ENCODE measurements around the gene ZFP91.

Gene ZFP91

DNA sequence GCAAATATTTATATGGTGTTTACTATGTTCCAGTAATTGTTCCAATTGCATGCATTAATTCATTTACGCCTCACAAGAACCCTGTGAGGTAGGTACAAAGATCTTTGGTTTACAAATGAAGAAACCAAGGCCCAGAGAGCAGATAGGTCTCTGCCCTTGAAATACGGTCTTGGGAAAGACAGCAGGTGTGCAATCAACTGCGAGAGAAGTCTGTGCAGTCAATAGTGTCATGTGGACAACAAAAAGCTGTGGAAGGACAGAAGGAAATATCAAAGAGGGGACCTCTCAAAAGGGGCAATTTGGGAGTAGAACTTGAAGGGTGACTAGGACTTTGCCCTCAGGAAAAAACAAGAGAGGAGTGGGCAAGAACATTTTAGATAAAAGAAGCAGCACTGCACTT lies 52.5 kb downstream of the ZFP91 start:
- no peak for DNase-seq
- no peaks in the 10 kb centered on the region for H3K27me3 Mint-ChIP-seq
- no peak overlapping the region for H3K27ac Mint-ChIP-seq
- peaks cover 10% of the 10 kb centered on the region for H3K36me3 Mint-ChIP-seq (ENCODE audit: low read depth)
- no peak overlapping the region for H3K4me3 Mint-ChIP-seq
- no peak for ATAC-seq
- H3K4me1 Mint-ChIP-seq = peaks cover 7% of the 10 kb centered on the region
- no peaks in the 10 kb centered on the region for H3K9me3 Mint-ChIP-seq

- H3K27ac Mint-ChIP-seq = no peak overlapping the region
Observed at GRCh38 chr11:58632510-58632909, 53.6 kb downstream of the ZFP91 start.

DNA sequence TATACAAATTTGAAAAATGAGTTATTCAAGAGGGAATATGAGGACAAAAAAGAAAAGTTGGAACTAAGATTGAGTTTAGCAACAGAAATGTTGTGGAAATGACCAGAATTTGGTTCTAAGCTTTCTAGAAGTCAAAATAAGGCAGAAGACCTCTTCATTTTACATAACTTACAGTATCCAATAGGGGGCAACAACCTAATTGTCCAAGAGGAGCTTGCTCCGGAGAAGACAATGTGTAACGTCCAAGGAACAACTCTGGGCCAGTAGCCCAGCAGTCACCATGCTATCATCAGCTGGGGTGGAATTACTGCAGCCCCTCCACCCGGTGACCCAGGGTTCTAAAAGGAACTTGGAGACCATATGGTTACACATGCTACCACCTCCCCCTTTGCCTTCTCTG lies 57.7 kb downstream of the ZFP91 start:
- H3K27me3 Mint-ChIP-seq = no peaks in the 10 kb centered on the region
- H3K9me3 Mint-ChIP-seq = no peaks in the 10 kb centered on the region
- H3K4me1 Mint-ChIP-seq = peaks cover 18% of the 10 kb centered on the region
- DNase-seq (no peak), ATAC-seq (no peak)
- no peaks in the 10 kb centered on the region for H3K36me3 Mint-ChIP-seq (ENCODE audit: low read depth)
- H3K27ac Mint-ChIP-seq = no peak overlapping the region
- no peak overlapping the region for H3K4me3 Mint-ChIP-seq

More at GRCh38 chr11:58632510-58632909, 53.6 kb downstream of the ZFP91 start:
- H3K27me3 Mint-ChIP-seq = no peaks in the 10 kb centered on the region
- peaks cover 5% of the 10 kb centered on the region for H3K4me1 Mint-ChIP-seq
- peaks cover 3% of the 10 kb centered on the region for H3K36me3 Mint-ChIP-seq (ENCODE audit: low read depth)
- H3K9me3 Mint-ChIP-seq = no peaks in the 10 kb centered on the region
- ATAC-seq = no peak
- H3K4me3 Mint-ChIP-seq = no peak overlapping the region
- DNase-seq = no peak

- Mint-ChIP-seq H3K27ac (no peak overlapping the region), H3K4me1 (peaks cover 18% of the 10 kb centered on the region), H3K9me3 (no peaks in the 10 kb centered on the region), H3K27me3 (no peaks in the 10 kb centered on the region), H3K36me3 (ENCODE audit: low read depth) (no peaks in the 10 kb centered on the region), H3K4me3 (no peak overlapping the region)
- DNase-seq (no peak), ATAC-seq (no peak)
Observed at GRCh38 chr11:58637371-58637770, 58.5 kb downstream of the ZFP91 start.

GRCh38 chr11:58639103-58639502 lies 60.2 kb downstream of the ZFP91 start:
- no peaks in the 10 kb centered on the region for H3K9me3 Mint-ChIP-seq
- H3K27ac Mint-ChIP-seq = no peak overlapping the region
- peaks cover 18% of the 10 kb centered on the region for H3K4me1 Mint-ChIP-seq
- H3K36me3 Mint-ChIP-seq (ENCODE audit: low read depth) = no peaks in the 10 kb centered on the region
- ATAC-seq = no peak
- DNase-seq = no peak
- no peak overlapping the region for H3K4me3 Mint-ChIP-seq
- H3K27me3 Mint-ChIP-seq = no peaks in the 10 kb centered on the region

GRCh38 chr11:58639669-58640068 lies 60.8 kb downstream of the ZFP91 start:
- peaks cover 18% of the 10 kb centered on the region for H3K4me1 Mint-ChIP-seq
- no peak overlapping the region for H3K4me3 Mint-ChIP-seq
- no peak for ATAC-seq
- no peak overlapping the region for H3K27ac Mint-ChIP-seq
- H3K9me3 Mint-ChIP-seq = no peaks in the 10 kb centered on the region
- no peaks in the 10 kb centered on the region for H3K27me3 Mint-ChIP-seq
- H3K36me3 Mint-ChIP-seq (ENCODE audit: low read depth) = no peaks in the 10 kb centered on the region
- DNase-seq = no peak

GRCh38 chr11:58640386-58641023 lies 61.6 kb downstream of the ZFP91 start:
- ATAC-seq (peak; percentile 43), DNase-seq (no peak)
- Mint-ChIP-seq H3K4me1 (peaks cover 18% of the 10 kb centered on the region), H3K4me3 (no peak overlapping the region), H3K27ac (no peak overlapping the region), H3K9me3 (peaks cover 4% of the 10 kb centered on the region), H3K27me3 (no peaks in the 10 kb centered on the region), H3K36me3 (ENCODE audit: low read depth) (peaks cover 3% of the 10 kb centered on the region)

DNA sequence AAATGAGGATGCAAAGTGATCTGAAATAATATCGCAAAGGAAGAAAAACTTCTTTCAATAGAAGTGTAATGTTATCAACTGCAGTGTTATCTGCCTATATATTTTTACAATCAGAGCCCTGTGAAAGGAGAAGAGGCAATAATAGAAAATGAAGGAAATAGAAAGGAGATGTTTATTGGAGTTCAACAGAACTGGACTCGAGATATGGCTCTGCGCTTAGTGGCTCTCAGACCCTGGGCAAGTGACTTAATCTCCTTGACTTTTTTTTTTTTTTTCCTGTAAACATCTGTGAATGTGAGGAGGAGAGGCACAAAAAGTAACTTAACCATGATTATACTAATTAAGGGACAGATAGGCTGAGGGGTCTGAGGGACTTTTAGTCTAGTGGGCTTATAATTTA lies 62.5 kb downstream of the ZFP91 start:
- H3K27ac Mint-ChIP-seq = no peak overlapping the region
- no peak overlapping the region for H3K4me3 Mint-ChIP-seq
- peaks cover 3% of the 10 kb centered on the region for H3K36me3 Mint-ChIP-seq (ENCODE audit: low read depth)

DNA sequence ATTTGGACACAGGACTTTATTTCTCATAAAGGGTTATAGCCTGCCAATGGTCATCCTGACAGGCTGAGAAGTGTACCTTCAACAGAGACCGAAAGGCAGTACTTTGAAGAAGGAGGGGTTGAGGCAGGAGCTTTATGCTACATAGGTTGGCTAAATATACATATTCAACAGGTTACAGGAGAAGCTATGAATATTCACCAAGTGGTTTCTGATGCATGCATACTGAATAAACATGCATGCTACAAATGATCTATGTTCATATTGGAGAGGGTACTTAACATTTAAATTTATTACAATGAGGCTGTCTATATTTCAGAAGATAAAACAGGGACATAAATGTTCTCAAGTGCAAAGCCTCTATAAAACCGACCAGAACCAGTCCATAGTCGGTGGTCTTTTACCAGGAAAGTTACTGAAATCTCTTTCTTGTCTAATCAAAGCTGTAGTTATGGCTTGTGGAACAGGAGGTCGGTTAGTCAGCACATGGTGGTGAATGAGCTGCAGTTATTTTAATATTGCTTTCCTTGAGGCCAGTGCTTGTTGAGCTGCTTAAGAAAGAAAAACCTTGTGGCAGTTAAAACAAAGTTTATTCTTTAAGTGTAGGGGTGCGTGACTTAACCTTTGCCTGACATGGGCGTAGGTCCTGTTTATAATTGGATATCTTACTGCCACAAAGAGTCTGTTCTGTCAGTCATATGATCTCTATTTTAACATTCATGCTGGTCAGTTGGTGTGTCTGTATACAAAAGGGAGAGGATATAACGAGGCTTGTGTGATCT lies 63.1 kb downstream of the ZFP91 start:
- no peak overlapping the region for H3K27ac Mint-ChIP-seq

More for the DNA sequence above, 62.5 kb downstream of the ZFP91 start:
- Mint-ChIP-seq H3K4me1 (peaks cover 18% of the 10 kb centered on the region), H3K27me3 (no peaks in the 10 kb centered on the region), H3K9me3 (peaks cover 4% of the 10 kb centered on the region)
- ATAC-seq (no peak), DNase-seq (no peak)

DNA sequence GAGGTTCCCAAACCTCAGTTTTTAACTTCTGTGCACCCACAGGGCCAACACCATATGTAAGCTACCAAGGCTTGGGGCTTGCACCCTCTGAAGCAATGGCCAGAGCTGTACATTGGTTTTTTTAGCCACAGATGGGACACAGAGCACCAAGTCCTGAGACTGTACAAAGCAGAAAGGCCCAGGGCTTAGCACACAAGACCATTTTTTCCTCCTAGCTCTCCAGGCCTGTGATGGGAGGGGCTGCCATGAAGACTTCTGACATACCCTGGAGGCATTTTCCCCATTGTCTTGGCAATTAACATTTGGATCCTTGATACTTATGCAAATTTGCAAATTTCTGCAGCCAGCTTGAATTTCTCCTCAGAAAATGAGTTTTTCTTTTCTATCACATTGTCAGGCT lies 67.0 kb downstream of the ZFP91 start:
- H3K4me1 Mint-ChIP-seq = peaks cover 7% of the 10 kb centered on the region
- H3K27me3 Mint-ChIP-seq = no peaks in the 10 kb centered on the region
- DNase-seq (no peak), ATAC-seq (no peak)
- peaks cover 3% of the 10 kb centered on the region for H3K36me3 Mint-ChIP-seq (ENCODE audit: low read depth)
- no peak overlapping the region for H3K27ac Mint-ChIP-seq
- no peak overlapping the region for H3K4me3 Mint-ChIP-seq
- peaks cover 4% of the 10 kb centered on the region for H3K9me3 Mint-ChIP-seq

More for the DNA sequence above, 63.1 kb downstream of the ZFP91 start:
- no peaks in the 10 kb centered on the region for H3K27me3 Mint-ChIP-seq
- DNase-seq = no peak
- no peak for ATAC-seq
- no peak overlapping the region for H3K4me3 Mint-ChIP-seq
- peaks cover 3% of the 10 kb centered on the region for H3K36me3 Mint-ChIP-seq (ENCODE audit: low read depth)
- H3K9me3 Mint-ChIP-seq = peaks cover 4% of the 10 kb centered on the region
- peaks cover 18% of the 10 kb centered on the region for H3K4me1 Mint-ChIP-seq

GRCh38 chr11:58647141-58647699 lies 68.4 kb downstream of the ZFP91 start:
- Mint-ChIP-seq H3K4me1 (no peaks in the 10 kb centered on the region), H3K4me3 (no peak overlapping the region), H3K27ac (no peak overlapping the region), H3K9me3 (peaks cover 4% of the 10 kb centered on the region), H3K27me3 (no peaks in the 10 kb centered on the region), H3K36me3 (ENCODE audit: low read depth) (peaks cover 3% of the 10 kb centered on the region)
- DNase-seq (no peak), ATAC-seq (peak; percentile 28)

- Mint-ChIP-seq H3K4me1 (no peaks in the 10 kb centered on the region), H3K27me3 (no peaks in the 10 kb centered on the region), H3K36me3 (ENCODE audit: low read depth) (peaks cover 3% of the 10 kb centered on the region), H3K9me3 (peaks cover 4% of the 10 kb centered on the region), H3K4me3 (no peak overlapping the region), H3K27ac (no peak overlapping the region)
- DNase-seq (no peak), ATAC-seq (no peak)
Observed at GRCh38 chr11:58647866-58648265, 69.0 kb downstream of the ZFP91 start.

GRCh38 chr11:58649623-58650022 lies 70.8 kb downstream of the ZFP91 start:
- no peaks in the 10 kb centered on the region for H3K27me3 Mint-ChIP-seq
- no peak for DNase-seq
- peaks cover 3% of the 10 kb centered on the region for H3K36me3 Mint-ChIP-seq (ENCODE audit: low read depth)
- H3K4me3 Mint-ChIP-seq = no peak overlapping the region
- H3K9me3 Mint-ChIP-seq = peaks cover 4% of the 10 kb centered on the region
- no peak for ATAC-seq
- H3K4me1 Mint-ChIP-seq = peaks cover 6% of the 10 kb centered on the region
- H3K27ac Mint-ChIP-seq = no peak overlapping the region

DNA sequence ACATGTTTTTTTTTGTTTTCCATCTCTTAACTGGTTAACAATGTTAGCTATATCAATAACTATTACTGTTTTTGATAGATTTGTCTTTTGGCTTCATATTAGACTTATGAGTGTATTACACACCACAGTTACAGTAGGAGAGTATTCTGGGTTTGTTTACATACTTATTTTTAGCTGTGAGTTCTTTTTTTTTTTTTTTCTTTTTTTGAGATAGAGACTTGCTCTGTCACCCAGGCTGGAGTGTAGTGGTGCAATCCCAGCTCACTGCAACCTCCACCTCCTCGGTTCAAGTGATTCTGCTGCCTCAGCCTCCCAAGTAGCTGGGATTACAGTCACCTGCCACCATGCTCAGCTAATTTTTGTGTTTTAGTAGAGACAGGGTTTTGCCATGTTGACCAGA lies 71.6 kb downstream of the ZFP91 start:
- H3K27me3 Mint-ChIP-seq = no peaks in the 10 kb centered on the region
- DNase-seq (no peak), ATAC-seq (no peak)
- H3K27ac Mint-ChIP-seq = no peak overlapping the region
- H3K9me3 Mint-ChIP-seq = no peaks in the 10 kb centered on the region
- H3K4me3 Mint-ChIP-seq = no peak overlapping the region
- H3K4me1 Mint-ChIP-seq = peaks cover 14% of the 10 kb centered on the region
- H3K36me3 Mint-ChIP-seq (ENCODE audit: low read depth) = no peaks in the 10 kb centered on the region

DNA sequence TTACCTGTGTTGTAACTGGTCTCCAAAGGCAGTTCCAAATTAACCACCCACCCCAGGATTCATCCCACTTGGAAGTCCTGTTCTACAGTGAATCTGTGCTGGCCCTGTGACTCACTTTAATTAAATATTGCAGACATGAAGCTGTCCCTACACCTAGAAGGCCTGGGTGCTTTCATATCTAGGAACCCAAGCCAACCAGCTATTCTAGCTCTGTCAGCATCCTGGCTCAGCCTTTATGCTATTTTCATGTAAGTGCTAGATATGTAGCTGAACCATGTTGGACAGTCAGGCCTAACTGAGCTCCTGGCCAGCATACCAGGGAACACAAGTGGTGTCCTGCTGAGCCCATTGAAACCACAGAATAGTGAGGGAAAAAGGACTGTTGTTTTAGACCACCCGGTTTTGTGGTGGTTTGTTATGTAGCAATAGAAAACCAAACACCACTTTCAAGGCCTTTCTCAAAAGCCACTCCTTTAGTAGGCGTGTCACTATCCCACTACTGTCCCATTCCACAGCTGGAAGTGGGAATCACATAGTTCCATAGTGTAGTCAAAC lies 73.9 kb downstream of the ZFP91 start:
- DNase-seq (no peak), ATAC-seq (no peak)
- Mint-ChIP-seq H3K27ac (no peak overlapping the region), H3K36me3 (ENCODE audit: low read depth) (no peaks in the 10 kb centered on the region), H3K4me3 (no peak overlapping the region), H3K27me3 (no peaks in the 10 kb centered on the region), H3K9me3 (no peaks in the 10 kb centered on the region), H3K4me1 (peaks cover 14% of the 10 kb centered on the region)
